Measurements from ENCODE around the gene TENT4B.

Gene TENT4B

DNA sequence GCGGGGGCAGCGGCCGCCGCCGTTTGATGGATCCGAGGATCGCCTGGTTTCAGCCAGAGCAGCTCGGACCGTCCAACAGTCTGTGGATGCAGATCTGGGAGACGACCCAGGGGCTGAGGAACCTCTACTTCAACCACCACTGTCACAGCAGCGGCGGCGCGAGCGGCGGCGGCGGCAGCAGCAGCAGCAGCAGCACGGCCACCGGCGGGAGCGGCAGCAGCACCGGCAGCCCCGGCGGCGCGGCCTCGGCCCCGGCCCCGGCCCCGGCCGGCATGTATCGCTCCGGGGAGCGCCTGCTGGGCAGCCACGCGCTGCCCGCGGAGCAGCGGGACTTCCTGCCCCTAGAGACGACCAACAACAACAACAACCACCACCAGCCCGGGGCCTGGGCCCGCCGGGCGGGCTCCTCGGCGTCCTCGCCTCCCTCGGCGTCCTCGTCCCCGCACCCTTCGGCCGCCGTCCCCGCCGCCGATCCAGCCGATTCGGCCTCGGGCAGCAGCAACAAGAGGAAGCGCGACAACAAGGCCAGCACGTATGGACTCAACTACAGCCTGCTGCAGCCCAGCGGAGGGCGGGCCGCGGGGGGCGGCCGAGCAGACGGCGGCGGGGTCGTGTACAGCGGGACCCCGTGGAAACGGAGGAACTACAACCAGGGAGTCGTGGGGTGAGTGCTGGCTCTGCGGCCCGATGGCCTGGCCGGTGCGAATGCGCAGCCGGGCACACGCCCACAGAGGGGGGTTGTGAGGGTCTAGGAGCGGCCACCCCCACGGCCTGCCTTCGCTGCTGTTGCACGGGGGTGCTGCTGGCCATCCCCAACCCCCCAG lies 702 bp downstream of the TENT4B start:
- Histone ChIP-seq H3K27me3 (ENCODE audit: insufficient read depth, low read length) (no peaks in the 10 kb centered on the region), H3K4me1 (ENCODE audit: insufficient read depth, low read length, severe bottlenecking) (peaks cover 30% of the 10 kb centered on the region), H3K36me3 (ENCODE audit: insufficient read depth, low read length) (no peaks in the 10 kb centered on the region), H3K79me2 (ENCODE audit: insufficient read depth, low read length) (peaks cover 40% of the 10 kb centered on the region), H3K9me2 (ENCODE audit: low read depth, low read length) (no peaks in the 10 kb centered on the region), H3K4me3 (ENCODE audit: low read depth, low read length, poor library complexity, severe bottlenecking) (peak overlapping the region; percentile 84), H4K20me1 (ENCODE audit: insufficient read depth, low read length) (no peaks in the 10 kb centered on the region), H2AFZ (ENCODE audit: low read length) (no peak overlapping the region), H3K4me2 (ENCODE audit: low read length) (peak overlapping the region; percentile 80), H3F3A (ENCODE audit: insufficient read depth, low read length) (no peaks in the 10 kb centered on the region), H3K9me3 (ENCODE audit: low read length) (no peaks in the 10 kb centered on the region), H3K27ac (ENCODE audit: low read depth, low read length, poor library complexity, severe bottlenecking) (no peak overlapping the region), H3K9ac (ENCODE audit: low read length) (peak overlapping the region; percentile 75)
- TF ChIP-seq, protein P1, sequence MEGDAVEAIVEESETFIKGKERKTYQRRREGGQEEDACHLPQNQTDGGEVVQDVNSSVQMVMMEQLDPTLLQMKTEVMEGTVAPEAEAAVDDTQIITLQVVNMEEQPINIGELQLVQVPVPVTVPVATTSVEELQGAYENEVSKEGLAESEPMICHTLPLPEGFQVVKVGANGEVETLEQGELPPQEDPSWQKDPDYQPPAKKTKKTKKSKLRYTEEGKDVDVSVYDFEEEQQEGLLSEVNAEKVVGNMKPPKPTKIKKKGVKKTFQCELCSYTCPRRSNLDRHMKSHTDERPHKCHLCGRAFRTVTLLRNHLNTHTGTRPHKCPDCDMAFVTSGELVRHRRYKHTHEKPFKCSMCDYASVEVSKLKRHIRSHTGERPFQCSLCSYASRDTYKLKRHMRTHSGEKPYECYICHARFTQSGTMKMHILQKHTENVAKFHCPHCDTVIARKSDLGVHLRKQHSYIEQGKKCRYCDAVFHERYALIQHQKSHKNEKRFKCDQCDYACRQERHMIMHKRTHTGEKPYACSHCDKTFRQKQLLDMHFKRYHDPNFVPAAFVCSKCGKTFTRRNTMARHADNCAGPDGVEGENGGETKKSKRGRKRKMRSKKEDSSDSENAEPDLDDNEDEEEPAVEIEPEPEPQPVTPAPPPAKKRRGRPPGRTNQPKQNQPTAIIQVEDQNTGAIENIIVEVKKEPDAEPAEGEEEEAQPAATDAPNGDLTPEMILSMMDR (IDR thresholded peaks at IDR 0.05; ENCODE audit: low read length): no peak
- no peak for TF ChIP-seq EZH2 (IDR thresholded peaks at IDR 0.05; ENCODE audit: borderline replicate concordance, low read length)

DNA sequence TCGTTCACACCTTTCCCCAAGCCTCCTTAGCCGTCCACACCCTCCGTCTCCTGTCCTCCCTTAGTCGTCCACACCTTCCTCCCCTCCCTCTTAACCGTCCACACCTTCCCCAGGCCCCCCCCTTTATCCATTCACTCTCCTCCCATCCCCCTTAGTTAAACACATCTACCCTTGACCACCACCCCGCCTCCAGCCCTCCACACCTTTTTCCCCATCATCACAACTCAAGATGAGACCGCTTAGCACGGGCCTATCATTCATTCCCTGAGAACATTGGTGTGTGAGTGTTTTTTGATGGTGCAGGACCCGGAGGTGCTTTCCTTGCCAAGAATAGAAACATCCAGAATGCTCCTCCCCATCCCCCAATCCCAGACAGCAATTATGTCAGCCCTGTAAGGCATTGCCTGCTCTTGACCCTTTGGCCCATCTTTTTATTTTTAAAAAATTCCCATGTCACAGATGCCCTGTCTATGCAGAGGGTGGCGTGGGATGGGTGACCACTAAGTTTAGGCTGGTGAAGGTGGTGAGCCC lies 1.4 kb downstream of the TENT4B start:
- Histone ChIP-seq H3F3A (ENCODE audit: insufficient read depth, low read length) (no peaks in the 10 kb centered on the region), H3K9me2 (ENCODE audit: low read depth, low read length) (no peaks in the 10 kb centered on the region), H3K27me3 (ENCODE audit: insufficient read depth, low read length) (no peaks in the 10 kb centered on the region), H4K20me1 (ENCODE audit: insufficient read depth, low read length) (no peaks in the 10 kb centered on the region), H3K79me2 (ENCODE audit: insufficient read depth, low read length) (peaks cover 40% of the 10 kb centered on the region), H2AFZ (ENCODE audit: low read length) (no peak overlapping the region), H3K36me3 (ENCODE audit: insufficient read depth, low read length) (no peaks in the 10 kb centered on the region), H3K4me1 (ENCODE audit: insufficient read depth, low read length, severe bottlenecking) (peaks cover 30% of the 10 kb centered on the region), H3K9ac (ENCODE audit: low read length) (peak overlapping the region; percentile 75), H3K4me3 (ENCODE audit: low read depth, low read length, poor library complexity, severe bottlenecking) (peak overlapping the region; percentile 84), H3K27ac (ENCODE audit: low read depth, low read length, poor library complexity, severe bottlenecking) (peak overlapping the region; percentile 16), H3K9me3 (ENCODE audit: low read length) (no peaks in the 10 kb centered on the region), H3K4me2 (ENCODE audit: low read length) (peak overlapping the region; percentile 80)
- TF ChIP-seq, protein P1 (IDR thresholded peaks at IDR 0.05; ENCODE audit: low read length): no peak
- no peak for TF ChIP-seq EZH2 (IDR thresholded peaks at IDR 0.05; ENCODE audit: borderline replicate concordance, low read length)

DNA sequence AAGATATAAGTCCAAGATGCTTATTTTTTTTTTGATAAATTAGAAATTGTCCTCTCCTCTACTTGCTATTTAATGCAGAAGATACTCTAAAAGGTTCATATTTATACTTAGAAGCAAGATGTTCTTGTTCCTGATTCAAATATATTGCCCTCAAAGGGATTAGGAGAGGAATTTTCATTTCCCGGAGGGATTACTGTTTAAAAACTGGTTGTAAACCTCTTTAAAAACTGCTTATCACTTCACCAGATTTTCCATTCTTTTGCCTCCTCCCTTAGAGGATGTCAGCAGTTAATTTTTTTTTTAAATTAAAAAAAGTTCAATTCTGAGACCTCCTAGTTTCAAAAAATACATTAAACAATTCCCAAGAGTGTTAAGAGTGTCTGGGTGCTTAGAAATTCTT lies 2.8 kb downstream of the TENT4B start:
- Histone ChIP-seq H3K9me2 (ENCODE audit: low read depth, low read length) (no peaks in the 10 kb centered on the region), H3F3A (ENCODE audit: insufficient read depth, low read length) (no peaks in the 10 kb centered on the region), H3K4me1 (ENCODE audit: insufficient read depth, low read length, severe bottlenecking) (peaks cover 30% of the 10 kb centered on the region), H3K4me3 (ENCODE audit: low read depth, low read length, poor library complexity, severe bottlenecking) (peak overlapping the region; percentile 84), H3K4me2 (ENCODE audit: low read length) (peak overlapping the region; percentile 80), H3K9me3 (ENCODE audit: low read length) (no peaks in the 10 kb centered on the region), H4K20me1 (ENCODE audit: insufficient read depth, low read length) (no peaks in the 10 kb centered on the region), H3K79me2 (ENCODE audit: insufficient read depth, low read length) (peaks cover 49% of the 10 kb centered on the region), H3K27ac (ENCODE audit: low read depth, low read length, poor library complexity, severe bottlenecking) (peak overlapping the region; percentile 15), H3K9ac (ENCODE audit: low read length) (no peak overlapping the region), H3K36me3 (ENCODE audit: insufficient read depth, low read length) (no peaks in the 10 kb centered on the region; the same call in 1 of the 2 replicates), H2AFZ (ENCODE audit: low read length) (no peak overlapping the region), H3K27me3 (ENCODE audit: insufficient read depth, low read length) (no peaks in the 10 kb centered on the region)
- TF ChIP-seq, protein P1 (IDR thresholded peaks at IDR 0.05; ENCODE audit: low read length): no peak
- TF ChIP-seq EZH2 (IDR thresholded peaks at IDR 0.05; ENCODE audit: borderline replicate concordance, low read length): no peak

All from OCI-LY1 (cell line).